ENCODE measurements around the gene SLC16A3.

The SLC16A3 gene

GRCh38 chr17:82269138-82269881 lies 40.5 kb downstream of the SLC16A3 start:
- DNase-seq (ENCODE audit: low spot score): no peak

DNA sequence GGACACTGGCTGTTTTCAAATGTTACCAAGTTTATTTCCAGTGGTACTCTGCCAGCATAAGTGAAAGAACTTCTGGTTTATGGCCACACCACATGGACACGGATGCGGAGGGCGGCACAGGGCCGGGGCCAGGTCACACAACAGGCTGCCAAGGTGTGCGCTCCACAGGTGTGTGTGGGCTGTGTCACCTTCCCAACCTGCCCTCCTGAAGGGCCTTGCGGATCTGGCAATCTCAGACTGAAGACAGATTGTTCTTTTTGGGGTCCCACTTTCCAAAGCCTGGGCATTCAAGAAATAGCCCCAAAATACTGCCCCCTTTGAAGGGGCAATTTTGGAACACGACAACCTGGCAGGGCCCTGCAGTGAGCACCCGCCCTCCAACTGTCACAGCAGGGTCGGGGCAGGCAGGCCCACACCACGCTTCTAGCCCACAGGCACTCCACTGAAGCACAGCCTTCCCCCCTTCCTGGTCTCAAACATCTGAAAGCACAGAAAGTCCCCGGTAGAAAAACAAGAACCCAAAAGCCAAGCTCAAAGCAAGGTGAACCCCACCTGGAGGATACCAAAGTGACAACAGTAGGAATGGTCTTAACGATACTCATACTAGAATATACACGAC lies 41.1 kb downstream of the SLC16A3 start:
- no peak for DNase-seq (ENCODE audit: low spot score)

- no peak for DNase-seq (ENCODE audit: low spot score)
Measured at GRCh38 chr17:82270651-82271050, 41.8 kb downstream of the SLC16A3 start.

- no peak for DNase-seq (ENCODE audit: low spot score)
Measured at GRCh38 chr17:82271401-82271800, 42.6 kb downstream of the SLC16A3 start.

- DNase-seq (ENCODE audit: low spot score): peak; percentile 71
Measured at GRCh38 chr17:82272495-82273326, 43.9 kb downstream of the SLC16A3 start.

DNA sequence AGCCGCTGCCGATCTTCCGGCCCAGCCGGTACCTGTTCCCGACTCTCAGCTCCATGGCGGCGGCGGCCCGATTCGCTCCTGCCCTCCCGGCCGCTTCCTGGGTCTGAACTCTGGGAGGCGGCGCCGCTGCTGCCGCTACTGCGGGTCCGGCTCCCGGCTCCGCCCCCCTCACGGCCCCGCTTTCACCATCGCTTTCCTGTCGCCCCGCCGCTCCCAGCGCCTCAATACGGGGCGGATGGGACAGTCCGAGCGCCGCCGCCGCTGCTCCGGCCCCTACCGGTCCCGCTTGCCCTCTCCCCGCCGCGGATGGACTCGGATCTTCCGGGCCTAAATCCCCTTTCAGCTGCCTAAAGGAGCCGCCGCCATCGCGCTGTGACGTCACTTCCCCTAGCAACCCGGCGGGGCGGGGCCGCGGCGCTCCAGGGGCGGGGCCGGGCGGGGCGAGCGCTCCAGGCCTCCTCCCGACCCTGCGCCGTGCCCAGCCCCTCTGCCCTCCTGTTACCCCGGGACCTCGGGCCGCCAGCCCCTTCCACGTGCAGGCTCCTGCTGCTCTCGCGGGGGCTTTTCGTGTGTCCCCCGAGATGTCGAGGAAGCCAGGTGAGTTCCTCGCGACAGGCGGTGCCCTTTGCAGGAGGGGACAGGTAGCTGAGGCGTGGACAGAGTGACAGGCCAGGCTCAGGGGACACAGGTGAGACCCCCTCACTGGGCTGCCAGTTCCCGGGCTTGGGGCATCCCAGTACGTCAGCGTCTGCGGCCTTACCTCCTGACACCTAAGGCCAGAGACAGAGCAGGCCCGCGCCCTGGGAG lies 44.7 kb downstream of the SLC16A3 start, which contains the start of gene CSNK1D:
Gene CSNK1D (minus strand): TSS at position 374 of the 807 bp plus-strand sequence. CDS start 319 bp downstream, at position 55.
- DNase-seq (ENCODE audit: low spot score): peak; percentile 96

DNA sequence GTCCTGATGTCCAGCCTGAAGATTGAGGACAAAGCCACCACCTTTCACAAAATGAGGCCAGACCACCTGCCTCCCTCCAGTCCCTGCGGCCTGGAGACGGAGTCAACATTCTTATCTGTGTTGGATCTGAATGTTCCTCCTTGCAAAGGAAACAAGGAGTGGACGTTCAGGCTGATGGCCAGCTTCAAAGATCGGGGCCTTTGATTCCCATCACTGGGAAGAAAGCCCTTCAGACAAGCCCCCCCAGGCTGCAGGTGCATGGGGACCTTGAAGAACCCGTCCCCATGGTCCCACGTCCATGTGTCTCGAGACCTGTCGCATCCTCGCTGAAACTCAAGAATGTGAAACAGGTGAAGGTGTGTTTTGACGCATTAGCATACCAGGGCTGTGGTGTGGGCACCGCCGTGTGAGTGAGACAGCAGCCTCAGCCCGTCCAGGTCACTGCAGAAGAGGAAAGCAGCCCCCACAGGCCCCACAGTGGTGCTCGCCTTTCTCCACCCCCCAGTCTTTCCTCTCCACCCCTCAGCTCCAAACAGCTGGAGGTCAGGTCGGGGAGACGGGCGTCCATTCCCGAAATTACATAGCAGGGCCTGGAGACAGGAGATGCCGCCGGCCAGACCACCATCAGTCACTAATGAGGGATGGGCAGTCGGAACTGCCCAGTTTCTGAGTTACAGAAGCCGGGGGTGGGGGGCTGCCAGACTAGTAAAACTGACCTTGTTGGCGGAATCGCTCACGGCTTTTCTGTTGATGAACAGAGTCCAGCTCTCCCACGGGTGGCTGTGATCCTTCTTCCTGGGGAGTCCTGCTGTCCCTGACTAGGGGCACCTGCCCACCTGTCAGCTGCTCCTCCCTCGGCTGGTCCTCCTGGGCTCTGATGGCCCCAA lies 45.5 kb downstream of the SLC16A3 start:
- DNase-seq (ENCODE audit: low spot score): no peak

GRCh38 chr17:82275326-82275725 lies 46.5 kb downstream of the SLC16A3 start:
- no peak for DNase-seq (ENCODE audit: low spot score)

GRCh38 chr17:82276938-82277337 lies 48.1 kb downstream of the SLC16A3 start:
- no peak for DNase-seq (ENCODE audit: low spot score)

DNA sequence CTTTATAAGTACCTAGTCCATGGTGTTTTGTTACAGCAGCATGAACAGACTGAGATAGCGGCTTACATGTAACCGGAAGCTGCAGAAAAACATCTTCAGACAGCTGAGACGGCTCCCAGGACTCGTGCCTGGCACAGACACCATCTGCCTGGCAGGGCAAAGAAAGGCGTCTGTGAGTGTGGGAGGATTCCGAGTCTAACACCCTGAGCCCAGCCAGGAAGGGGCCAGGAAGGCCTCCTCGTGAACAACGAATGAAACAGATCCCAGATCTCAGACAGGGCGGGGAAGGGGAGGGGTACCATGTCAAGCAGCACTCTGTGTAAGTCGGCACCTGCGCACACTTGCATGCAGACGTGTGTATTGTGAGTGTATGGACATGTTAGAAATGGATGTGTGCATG lies 49.0 kb downstream of the SLC16A3 start:
- no peak for DNase-seq (ENCODE audit: low spot score)

GRCh38 chr17:82278308-82278707 lies 49.5 kb downstream of the SLC16A3 start:
- no peak for DNase-seq (ENCODE audit: low spot score)

- DNase-seq (ENCODE audit: low spot score): no peak
Measured at GRCh38 chr17:82278786-82279391, 50.0 kb downstream of the SLC16A3 start.

- no peak for DNase-seq (ENCODE audit: low spot score)
Measured at GRCh38 chr17:82280537-82280936, 51.7 kb downstream of the SLC16A3 start.

- DNase-seq (ENCODE audit: low spot score): no peak
Measured at GRCh38 chr17:82281076-82281475, 52.2 kb downstream of the SLC16A3 start.

DNA sequence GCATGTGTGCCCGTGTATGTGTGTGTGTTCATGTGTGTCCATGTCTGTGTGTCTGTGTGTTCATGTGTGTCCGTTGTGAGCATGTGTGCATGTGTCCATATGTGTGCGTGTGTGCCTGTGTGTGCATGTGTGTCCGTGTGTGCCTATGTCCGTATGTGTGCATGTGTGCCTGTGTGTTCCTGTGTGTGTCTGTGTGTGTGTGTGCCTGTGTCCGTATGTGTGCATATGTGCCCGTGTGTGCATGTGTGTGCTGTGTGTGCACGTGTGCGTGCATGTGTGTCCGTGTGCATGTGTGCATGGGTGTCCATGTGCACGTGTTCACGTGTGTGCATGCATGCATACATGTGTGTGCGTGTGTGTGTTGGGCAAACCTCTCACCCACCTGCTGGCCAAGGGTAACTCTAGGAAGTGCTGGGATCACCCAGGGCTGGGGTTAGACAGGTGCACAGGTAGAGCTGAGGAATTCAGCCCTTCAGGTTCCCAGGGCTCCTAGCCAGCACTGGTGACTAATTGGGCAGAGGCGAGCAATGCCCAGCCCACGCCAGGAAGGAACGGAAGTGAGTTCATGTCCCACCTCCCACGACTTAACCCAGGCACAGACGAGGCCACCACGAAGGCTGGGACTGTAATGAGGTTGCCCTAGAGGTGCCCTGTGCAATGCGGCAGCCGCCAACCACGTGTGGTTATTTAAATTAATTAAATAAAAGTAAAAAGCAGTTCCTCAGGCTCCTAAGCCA lies 52.8 kb downstream of the SLC16A3 start:
- DNase-seq (ENCODE audit: low spot score): no peak

DNA sequence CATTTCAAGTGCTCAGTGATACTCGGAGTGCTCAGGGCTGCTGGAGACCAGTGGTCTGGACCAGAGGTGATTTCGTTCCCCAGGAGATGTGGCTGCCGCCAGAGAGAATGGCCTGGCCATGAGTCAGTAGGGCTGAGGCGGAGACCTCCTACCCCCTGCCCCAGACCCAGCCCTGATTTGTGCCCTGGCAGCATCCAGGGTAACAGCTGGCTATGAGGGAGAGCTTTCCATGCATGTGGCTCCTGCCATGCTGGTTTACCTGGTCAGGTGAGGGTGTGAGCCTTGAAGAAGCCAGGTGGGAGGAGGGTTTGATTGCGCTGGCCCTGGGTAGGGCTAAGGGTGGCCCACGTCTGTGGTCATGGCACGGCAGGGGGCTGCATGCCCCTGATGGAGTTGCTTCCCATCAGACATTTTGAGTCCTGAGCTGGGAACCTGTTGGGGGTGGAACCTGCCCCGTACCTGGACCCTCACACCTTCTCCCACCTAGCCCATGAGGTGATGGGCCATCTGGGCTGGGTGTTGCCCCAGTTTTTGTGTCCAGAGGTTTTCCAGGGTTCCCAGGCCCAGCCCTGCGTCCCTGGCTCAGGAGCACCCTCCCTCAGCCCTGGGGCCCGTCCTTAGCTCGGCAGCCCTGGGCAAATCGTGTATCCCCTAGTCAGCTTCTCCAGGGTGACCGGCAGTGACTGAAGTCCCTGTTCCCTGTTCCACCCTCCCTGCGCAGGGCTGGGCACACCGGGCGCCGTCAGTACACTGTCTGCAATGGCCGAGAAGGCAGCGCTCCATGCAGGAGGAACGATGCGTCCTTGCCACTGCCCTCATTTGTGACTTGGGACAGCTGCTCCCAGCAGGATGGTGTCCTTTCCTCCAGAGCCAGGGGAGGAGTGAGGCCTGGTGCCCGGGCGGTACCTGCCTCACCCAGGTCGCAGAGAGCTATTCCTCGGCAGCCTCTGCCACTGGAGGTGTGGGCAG lies 53.7 kb downstream of the SLC16A3 start:
- DNase-seq (ENCODE audit: low spot score): no peak

DNA sequence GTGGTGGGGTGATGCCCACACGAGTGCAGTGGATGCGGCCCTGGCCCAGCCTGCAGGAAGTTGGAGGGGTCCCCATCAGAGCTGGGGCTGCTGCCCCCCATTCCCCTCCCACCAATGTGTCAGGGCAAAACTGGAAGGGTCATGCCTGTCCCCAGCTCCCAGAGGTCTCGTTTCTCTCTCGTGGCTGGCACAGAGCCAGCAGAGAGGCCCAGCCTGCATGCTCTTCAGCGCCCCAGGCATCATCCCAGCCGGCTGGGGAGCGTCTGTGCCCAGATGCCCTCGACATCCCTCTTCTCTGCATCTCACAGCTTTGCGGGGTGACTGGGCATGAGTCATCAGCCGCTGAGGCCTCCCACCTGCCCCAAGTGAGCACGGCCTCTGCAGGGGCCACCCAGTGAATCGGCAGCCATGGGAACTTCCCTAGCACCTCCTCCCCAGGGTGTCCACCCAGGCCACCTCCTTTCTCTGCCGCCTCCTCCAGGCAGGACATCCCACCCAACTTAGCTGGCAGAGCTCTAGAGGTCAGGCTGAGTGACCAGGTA lies 54.4 kb downstream of the SLC16A3 start:
- DNase-seq (ENCODE audit: low spot score): no peak

DNA sequence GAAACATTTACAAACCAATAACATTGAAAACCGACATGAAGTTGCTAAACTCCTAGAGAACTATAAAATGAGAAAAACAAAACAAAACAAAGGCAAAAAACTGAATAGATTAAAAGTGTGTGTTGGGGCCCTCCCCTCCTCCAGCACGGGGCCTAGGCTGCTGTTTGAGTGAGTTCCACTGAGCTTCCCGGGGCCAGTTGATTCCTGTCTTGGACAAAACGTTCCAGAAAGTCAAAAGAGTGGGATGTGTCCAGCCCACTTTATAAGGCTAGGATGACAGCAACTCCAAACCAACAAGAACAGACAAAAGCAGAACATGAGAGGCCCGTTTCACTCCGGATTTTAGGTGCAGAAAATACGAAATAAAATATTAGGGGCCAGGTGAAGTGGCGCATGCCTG lies 56.3 kb downstream of the SLC16A3 start:
- DNase-seq (ENCODE audit: low spot score): no peak
